HCT116 (cell line): ENCODE results near the gene PKP1.

Experiments used
- EZH2phosphoT487 ChIP-seq: fragments of 200-600 bp; IDR thresholded peaks from 2 replicates; pipeline ENCODE4 v1.6.1; 2018; ENCODE audit warnings: antibody characterized with exemption, borderline replicate concordance
- POLR2A ChIP-seq: IDR thresholded peaks from 2 replicates; pipeline ENCODE4 v1.7.0; 2011; ENCODE audit warnings: borderline replicate concordance; ENCODE audit not compliant: insufficient read depth, insufficient read length; ENCODE audit errors: extremely low read depth
- POLR2AphosphoS5 ChIP-seq: IDR thresholded peaks from 2 replicates; pipeline ENCODE4 v1.6.1; 2011; ENCODE audit warnings: mild to moderate bottlenecking, low read depth, low read length, moderate library complexity
- SRF ChIP-seq: IDR thresholded peaks from 2 replicates; pipeline ENCODE4 v1.6.1; 2012; ENCODE audit warnings: low read depth
- TCF7L2 ChIP-seq: IDR thresholded peaks from 2 replicates; pipeline ENCODE4 v1.7.0; 2011; ENCODE audit warnings: borderline replicate concordance, inconsistent platforms; ENCODE audit not compliant: insufficient read depth, insufficient read length; ENCODE audit errors: extremely low read depth
- ZNF274 ChIP-seq: fragments of 200-500 bp; sonication (Bioruptor generic); IDR thresholded peaks from 2 replicates; pipeline ENCODE4 v1.6.1; 2014; ENCODE audit warnings: mild to moderate bottlenecking, low read depth, low read length, inconsistent platforms
- TF ChIP-seq, protein P1 (sequence below): IDR thresholded peaks from 2 replicates; pipeline ENCODE4 v1.6.1; 2012
- TF ChIP-seq, protein P2 (sequence below), 3 experiments: fragments of 200-600 bp in 1 of 3; sonication (generic) in 1 of 3; IDR thresholded peaks in 2 of 3; conservative IDR thresholded peaks in 1 of 3; 2 replicates each; pipeline ENCODE4 v1.5.1; 2012 to 2017; ENCODE audit warnings: low read depth in 2 of 3, low read length in 2 of 3, antibody characterized with exemption in 1 of 3, borderline replicate concordance in 1 of 3, control low read depth in 1 of 3, mild to moderate bottlenecking in 1 of 3, mixed read lengths in 1 of 3, mixed run types in 1 of 3, moderate library complexity in 1 of 3; ENCODE audit not compliant: insufficient read depth in 1 of 3
- TF ChIP-seq, protein P3 (sequence below): IDR thresholded peaks from 2 replicates; pipeline ENCODE4 v1.6.1; 2012

GRCh38 chr1:201264554-201264953 is 18.8 kb upstream of the PKP1 start:
- TF ChIP-seq, protein P1, sequence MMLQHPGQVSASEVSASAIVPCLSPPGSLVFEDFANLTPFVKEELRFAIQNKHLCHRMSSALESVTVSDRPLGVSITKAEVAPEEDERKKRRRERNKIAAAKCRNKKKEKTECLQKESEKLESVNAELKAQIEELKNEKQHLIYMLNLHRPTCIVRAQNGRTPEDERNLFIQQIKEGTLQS = no peak
- TF ChIP-seq, protein P2, sequence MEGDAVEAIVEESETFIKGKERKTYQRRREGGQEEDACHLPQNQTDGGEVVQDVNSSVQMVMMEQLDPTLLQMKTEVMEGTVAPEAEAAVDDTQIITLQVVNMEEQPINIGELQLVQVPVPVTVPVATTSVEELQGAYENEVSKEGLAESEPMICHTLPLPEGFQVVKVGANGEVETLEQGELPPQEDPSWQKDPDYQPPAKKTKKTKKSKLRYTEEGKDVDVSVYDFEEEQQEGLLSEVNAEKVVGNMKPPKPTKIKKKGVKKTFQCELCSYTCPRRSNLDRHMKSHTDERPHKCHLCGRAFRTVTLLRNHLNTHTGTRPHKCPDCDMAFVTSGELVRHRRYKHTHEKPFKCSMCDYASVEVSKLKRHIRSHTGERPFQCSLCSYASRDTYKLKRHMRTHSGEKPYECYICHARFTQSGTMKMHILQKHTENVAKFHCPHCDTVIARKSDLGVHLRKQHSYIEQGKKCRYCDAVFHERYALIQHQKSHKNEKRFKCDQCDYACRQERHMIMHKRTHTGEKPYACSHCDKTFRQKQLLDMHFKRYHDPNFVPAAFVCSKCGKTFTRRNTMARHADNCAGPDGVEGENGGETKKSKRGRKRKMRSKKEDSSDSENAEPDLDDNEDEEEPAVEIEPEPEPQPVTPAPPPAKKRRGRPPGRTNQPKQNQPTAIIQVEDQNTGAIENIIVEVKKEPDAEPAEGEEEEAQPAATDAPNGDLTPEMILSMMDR (IDR thresholded peaks at IDR 0.05 in 2 of 3, conservative IDR thresholded peaks at IDR 0.05 in 1 of 3; ENCODE audit: borderline replicate concordance in 1 of 3, insufficient read depth in 1 of 3, low read depth in 2 of 3, low read length in 2 of 3) = no peak
- TF ChIP-seq POLR2AphosphoS5 = no peak
- no peak for TF ChIP-seq SRF
- no peak for TF ChIP-seq POLR2A
- TF ChIP-seq, protein P3, sequence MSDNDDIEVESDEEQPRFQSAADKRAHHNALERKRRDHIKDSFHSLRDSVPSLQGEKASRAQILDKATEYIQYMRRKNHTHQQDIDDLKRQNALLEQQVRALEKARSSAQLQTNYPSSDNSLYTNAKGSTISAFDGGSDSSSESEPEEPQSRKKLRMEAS = no peak
- TF ChIP-seq ZNF274 = no peak
- TF ChIP-seq TCF7L2 = no peak
- TF ChIP-seq EZH2phosphoT487 = no peak
